NCI-H2171 treated with DMSO at 0.1 percent for 48 hours (cell line): ENCODE results near the gene ATG16L2.
"Not testable (repeated sequence)": the region's sequence is repeated elsewhere in the genome, so short reads cannot be mapped to it uniquely, and the experiment has no call there.

Experiments used
- DNase-seq: peaks from one replicate; lab custom pipeline; 2025; lab: John Stamatoyannopoulos, UW

Gene ATG16L2

GRCh38 chr11:72826191-72826941 is 12.2 kb downstream of the ATG16L2 start:
- DNase-seq: no peak

GRCh38 chr11:72826942-72827480 is 12.8 kb downstream of the ATG16L2 start:
- DNase-seq: no peak

GRCh38 chr11:72827656-72828055 is 13.4 kb downstream of the ATG16L2 start:
- not testable (repeated sequence) for DNase-seq

- DNase-seq: no peak
These were observed 13.9 kb downstream of the ATG16L2 start for GRCh38 chr11:72828081-72828567.

GRCh38 chr11:72828692-72829101 is 14.5 kb downstream of the ATG16L2 start:
- no peak for DNase-seq

GRCh38 chr11:72829178-72829577 is 15.0 kb downstream of the ATG16L2 start:
- DNase-seq: no peak

- no peak for DNase-seq
These were observed 15.8 kb downstream of the ATG16L2 start for GRCh38 chr11:72829884-72830533.

- peak; percentile 86 for DNase-seq
These were observed 17.5 kb downstream of the ATG16L2 start for GRCh38 chr11:72831521-72832300.

GRCh38 chr11:72832301-72833082 is 18.3 kb downstream of the ATG16L2 start:
- no peak for DNase-seq

GRCh38 chr11:72833083-72833733 is 19.0 kb downstream of the ATG16L2 start:
- DNase-seq: no peak

GRCh38 chr11:72833811-72834493 is 19.7 kb downstream of the ATG16L2 start:
- DNase-seq: no peak

- no peak for DNase-seq
These were observed 20.7 kb downstream of the ATG16L2 start for GRCh38 chr11:72834905-72835304.

- no peak for DNase-seq
These were observed 21.9 kb downstream of the ATG16L2 start for GRCh38 chr11:72836111-72836510.

- DNase-seq: no peak
These were observed 24.6 kb downstream of the ATG16L2 start for GRCh38 chr11:72838691-72839305.

- DNase-seq: no peak
These were observed 26.6 kb downstream of the ATG16L2 start for GRCh38 chr11:72840780-72841179.

- no peak for DNase-seq
These were observed 27.2 kb downstream of the ATG16L2 start for GRCh38 chr11:72841397-72841796.

- no peak for DNase-seq
These were observed 27.9 kb downstream of the ATG16L2 start for GRCh38 chr11:72842126-72842525.

- no peak for DNase-seq
These were observed 28.6 kb downstream of the ATG16L2 start for GRCh38 chr11:72842653-72843330.

- DNase-seq: no peak
These were observed 30.1 kb downstream of the ATG16L2 start for GRCh38 chr11:72844356-72844755.
